Measurements from ENCODE around the gene CBFA2T2. TPM values are rescaled to one million over a fixed set of nuclear protein-coding genes. Genes with fewer than 3 reads are reported as not detected.

Gene CBFA2T2
- polyA plus RNA-seq, 3 donors: 1.7 to 9.7 (median 4.9) TPM

- no peaks in the 10 kb centered on the region for H3K27me3 ChIP-seq (ENCODE audit: control insufficient read depth in 2 of 2, insufficient read depth in 2 of 2, low read length in 2 of 2)
- under 1% methylated on average over 24 of the region's 36 CpGs for WGBS (ENCODE audit: insufficient coverage)
- no peaks in the 10 kb centered on the region for H3K36me3 ChIP-seq (replicated peaks in 1 of 2; ENCODE audit: control insufficient read depth in 1 of 2, insufficient read depth in 2 of 2, low read length in 2 of 2)
- peaks cover 18% of the 10 kb centered on the region for H3K4me1 Mint-ChIP-seq
- intact Hi-C loops (cut with micrococcal nuclease): loop anchor here (2.0 to 10.0 kb wide), 4 partner anchors 47 to 503 kb away; partner anchors contain the start of genes ACTL10 (in 2 of the 2), C20orf144 (in 2 of the 2), RALY (in 2 of the 2) and SNTA1 (in 2 of the 2)
- H3K4me3 Mint-ChIP-seq: peak overlapping the region; percentile 78 to 81
- peaks cover 4% of the 10 kb centered on the region for H4K20me1 ChIP-seq (ENCODE audit: insufficient read depth, low read length)
- H3K4me1 ChIP-seq (ENCODE audit: control insufficient read depth in 1 of 2, insufficient read depth in 2 of 2, low read length in 2 of 2): peaks cover 12 to 15% of the 10 kb centered on the region in 2 donors
- no peaks in the 10 kb centered on the region for H3K9me3 ChIP-seq (replicated peaks in 1 of 2; ENCODE audit: control insufficient read depth in 1 of 2, insufficient read depth in 1 of 2, low read length in 2 of 2)
- no peak for TF ChIP-seq CTCF (IDR thresholded peaks at IDR 0.05)
- peak overlapping the region; percentile 58 to 72 (median 61) for H3K4me3 ChIP-seq (replicated peaks in 1 of 3; ENCODE audit: low read depth in 2 of 3, low read length in 3 of 3)
- peak overlapping the region; percentile 81 for H2AFZ ChIP-seq (ENCODE audit: insufficient read depth, low read depth, low read length, poor library complexity, severe bottlenecking)
- no peaks in the 10 kb centered on the region for H3K9me3 Mint-ChIP-seq
- H3K9ac ChIP-seq (ENCODE audit: insufficient read depth, low read length, poor library complexity, severe bottlenecking): peak overlapping the region; percentile 88
- H3K27ac Mint-ChIP-seq: peak overlapping the region; percentile 91 to 97 (median 94)
- H3K27me3 Mint-ChIP-seq (ENCODE audit: low read depth in 3 of 3): peaks cover 0 to 2% (median 0%) of the 10 kb centered on the region in 3 donors
- peaks cover 36% of the 10 kb centered on the region for H3K79me2 ChIP-seq (ENCODE audit: insufficient read depth, low read length)
- H3K4me2 ChIP-seq (replicated peaks; ENCODE audit: extremely low read depth, low read length, poor library complexity, severe bottlenecking): peak overlapping the region; percentile 70
- H3K27ac ChIP-seq (ENCODE audit: low read depth in 1 of 2, low read length in 2 of 2): peak overlapping the region; percentile 91 to 97
- peak; percentile 98 for DNase-seq
- H3K36me3 Mint-ChIP-seq: peaks cover 3 to 9% of the 10 kb centered on the region in 2 donors
Observed at GRCh38 chr20:33489495-33490022, 337 bp upstream of the CBFA2T2 start.

- Histone ChIP-seq H3K79me2 (ENCODE audit: insufficient read depth, low read length) (peaks cover 41% of the 10 kb centered on the region), H2AFZ (ENCODE audit: insufficient read depth, low read depth, low read length, poor library complexity, severe bottlenecking) (peak overlapping the region; percentile 90)
Observed at GRCh38 chr20:33490934-33491656, 1.2 kb downstream of the CBFA2T2 start.

More at GRCh38 chr20:33490934-33491656, 1.2 kb downstream of the CBFA2T2 start:
- Histone ChIP-seq H3K4me2 (replicated peaks; ENCODE audit: extremely low read depth, low read length, poor library complexity, severe bottlenecking) (peak overlapping the region; percentile 96), H3K9ac (ENCODE audit: insufficient read depth, low read length, poor library complexity, severe bottlenecking) (peak overlapping the region; percentile 88), H3K4me3 (replicated peaks in 1 of 3; ENCODE audit: low read depth in 2 of 3, low read length in 3 of 3) (peak overlapping the region; percentile 62 to 88 (median 69)), H3K27ac (ENCODE audit: low read depth in 1 of 2, low read length in 2 of 2) (peak overlapping the region; percentile 63 to 81), H3K4me1 (ENCODE audit: control insufficient read depth in 1 of 2, insufficient read depth in 2 of 2, low read length in 2 of 2) (peaks cover 12 to 15% of the 10 kb centered on the region in 2 donors), H3K36me3 (replicated peaks in 1 of 2; ENCODE audit: control insufficient read depth in 1 of 2, insufficient read depth in 2 of 2, low read length in 2 of 2) (no peaks in the 10 kb centered on the region), H3K27me3 (ENCODE audit: control insufficient read depth in 2 of 2, insufficient read depth in 2 of 2, low read length in 2 of 2) (no peaks in the 10 kb centered on the region), H3K9me3 (replicated peaks in 1 of 2; ENCODE audit: control insufficient read depth in 1 of 2, insufficient read depth in 1 of 2, low read length in 2 of 2) (no peaks in the 10 kb centered on the region), H4K20me1 (ENCODE audit: insufficient read depth, low read length) (peaks cover 11% of the 10 kb centered on the region)
- H3K27me3 Mint-ChIP-seq (ENCODE audit: low read depth in 3 of 3): peaks cover 0 to 3% (median 0%) of the 10 kb centered on the region in 3 donors
- peak overlapping the region; percentile 70 to 86 (median 82) for H3K27ac Mint-ChIP-seq
- no peaks in the 10 kb centered on the region for H3K9me3 Mint-ChIP-seq
- no peak for TF ChIP-seq CTCF (IDR thresholded peaks at IDR 0.05)
- no peak for DNase-seq
- H3K4me1 Mint-ChIP-seq: peaks cover 20% of the 10 kb centered on the region
- intact Hi-C loops (cut with micrococcal nuclease): loop anchor here (2.0 to 5.0 kb wide), 3 partner anchors 48 to 501 kb away; partner anchors contain the start of genes SNTA1 (in 2 of the 2) and RALY (in 1 of the 2)
- no CpG with 5 or more reads among the region's 8 CpGs for WGBS (ENCODE audit: insufficient coverage)
- H3K36me3 Mint-ChIP-seq: peaks cover 5 to 14% of the 10 kb centered on the region in 2 donors
- H3K4me3 Mint-ChIP-seq: peak overlapping the region; percentile 78 to 84

All from CD14-positive monocyte (primary cell).